GOT3 (cell line): ENCODE measurements around the gene PROX1.
"Not testable (repeated sequence)": the region's sequence is repeated elsewhere in the genome, so short reads cannot be mapped to it uniquely, and the experiment has no call there.

ENCODE experiments used
- DNase-seq: peaks from one replicate; lab custom pipeline; 2025; ENCODE audit warnings: mixed read lengths; lab: John Stamatoyannopoulos, UW

The PROX1 gene

GRCh38 chr1:214071469-214071868 is 83.7 kb downstream of the PROX1 start:
- no peak for DNase-seq

GRCh38 chr1:214072426-214073157 is 84.8 kb downstream of the PROX1 start:
- no peak for DNase-seq

GRCh38 chr1:214074477-214074876 is 86.7 kb downstream of the PROX1 start:
- no peak for DNase-seq

GRCh38 chr1:214075305-214075998 is 87.7 kb downstream of the PROX1 start:
- DNase-seq = no peak

GRCh38 chr1:214075999-214076707 is 88.4 kb downstream of the PROX1 start:
- DNase-seq = no peak

GRCh38 chr1:214076708-214077065 is 88.9 kb downstream of the PROX1 start:
- DNase-seq = no peak

- DNase-seq = no peak
Observed at GRCh38 chr1:214078950-214079349, 91.2 kb downstream of the PROX1 start.

- no peak for DNase-seq
Observed at GRCh38 chr1:214085325-214085724, 97.6 kb downstream of the PROX1 start.

GRCh38 chr1:214086945-214087344 is 99.2 kb downstream of the PROX1 start:
- DNase-seq = no peak

GRCh38 chr1:214089003-214089402 is 101.2 kb downstream of the PROX1 start:
- not testable (repeated sequence) for DNase-seq
